Hepatocyte (in vitro differentiated cells): ENCODE measurements around the gene RTN4R. TPM values are rescaled to one million over a fixed set of nuclear protein-coding genes. Genes with fewer than 3 reads are reported as not detected.

Source experiments
- DNase-seq: peaks from one replicate; pipeline ENCODE4 v3.0.0-alpha.2; 2016; ENCODE audit warnings: low spot score
- H2AFZ ChIP-seq: fragments of 200-600 bp; sonication (generic); 2 replicates; pipeline ENCODE4 v1.6.0; 2016; ENCODE audit warnings: antibody characterized with exemption, mild to moderate bottlenecking
- H3K27ac ChIP-seq: fragments of 200-600 bp; sonication (generic); 2 replicates; pipeline ENCODE4 v1.5.1; 2016; ENCODE audit warnings: mild to moderate bottlenecking
- H3K27me3 ChIP-seq: fragments of 200-600 bp; sonication (generic); 2 replicates; pipeline ENCODE4 v1.6.1; 2016
- H3K36me3 ChIP-seq: fragments of 200-600 bp; sonication (generic); replicated peaks from 2 replicates; pipeline ENCODE4 v1.5.1; 2016; ENCODE audit warnings: low read depth; ENCODE audit not compliant: insufficient read depth
- H3K4me1 ChIP-seq: fragments of 200-600 bp; sonication (generic); 2 replicates; pipeline ENCODE4 v1.5.1; 2016; ENCODE audit warnings: mild to moderate bottlenecking, moderate library complexity; ENCODE audit not compliant: insufficient read depth
- H3K4me2 ChIP-seq: fragments of 200-600 bp; sonication (generic); 2 replicates; pipeline ENCODE4 v1.6.0; 2016
- H3K4me3 ChIP-seq: fragments of 200-600 bp; sonication (generic); 2 replicates; pipeline ENCODE4 v1.5.1; 2016; ENCODE audit warnings: mild to moderate bottlenecking
- H3K79me2 ChIP-seq: fragments of 200-600 bp; sonication (generic); 2 replicates; pipeline ENCODE4 v1.6.0; 2017; ENCODE audit warnings: mild to moderate bottlenecking
- H3K9me2 ChIP-seq: fragments of 200-600 bp; sonication (generic); replicated peaks from 2 replicates; pipeline ENCODE4 v1.6.0; 2017; ENCODE audit warnings: mild to moderate bottlenecking; ENCODE audit not compliant: insufficient read depth
- H3K9me3 ChIP-seq: fragments of 200-600 bp; sonication (generic); 2 replicates; pipeline ENCODE4 v1.5.1; 2016; ENCODE audit warnings: low read depth, mild to moderate bottlenecking
- H4K20me1 ChIP-seq: fragments of 200-600 bp; sonication (generic); 2 replicates; pipeline ENCODE4 v1.6.0; 2016; ENCODE audit warnings: mild to moderate bottlenecking; ENCODE audit not compliant: insufficient read depth, poor library complexity, severe bottlenecking
- EZH2 ChIP-seq: fragments of 200-600 bp; sonication (generic); IDR thresholded peaks from 2 replicates; pipeline ENCODE4 v1.6.1; 2016; ENCODE audit warnings: antibody characterized with exemption, mild to moderate bottlenecking, borderline replicate concordance
- EZH2phosphoT487 ChIP-seq: fragments of 200-600 bp; sonication (generic); IDR thresholded peaks from one replicate; pipeline ENCODE4 v1.6.1; 2018; ENCODE audit warnings: antibody characterized with exemption, mild to moderate bottlenecking, low read depth, moderate library complexity; ENCODE audit not compliant: unreplicated experiment, severe bottlenecking
- WGBS: methylation state at CpG from one replicate; pipeline ENCODE4 v1.1.6; 2016; ENCODE audit warnings: low lambda C conversion rate; ENCODE audit errors: missing lambda C conversion rate; 5-methylcytosine and 5-hydroxymethylcytosine counted together
- polyA plus RNA-seq: library from polyadenylated mRNA; unstranded; fragments of >200 nt; fragmentation: Nextera tagmentation; extraction: Ambion mirVana; gene quantifications from 2 replicates; pipeline ENCODE4 v1.2.1, GENCODE V29; 2016
- total RNA-seq: library from RNA; depleted of rRNA; stranded (reverse); fragments of >200 nt; gene quantifications from 2 replicates; pipeline ENCODE4 v1.2.3, GENCODE V29; 2014
- TF ChIP-seq, protein P1 (sequence below): fragments of 200-600 bp; sonication (generic); IDR thresholded peaks from 2 replicates; pipeline ENCODE4 v1.5.1; 2016; ENCODE audit warnings: antibody characterized with exemption, mild to moderate bottlenecking; ENCODE audit not compliant: poor library complexity

The RTN4R gene
- total and polyA plus RNA-seq, 2 experiments from 2014 or later = 7.9 to 16.9 TPM

DNA sequence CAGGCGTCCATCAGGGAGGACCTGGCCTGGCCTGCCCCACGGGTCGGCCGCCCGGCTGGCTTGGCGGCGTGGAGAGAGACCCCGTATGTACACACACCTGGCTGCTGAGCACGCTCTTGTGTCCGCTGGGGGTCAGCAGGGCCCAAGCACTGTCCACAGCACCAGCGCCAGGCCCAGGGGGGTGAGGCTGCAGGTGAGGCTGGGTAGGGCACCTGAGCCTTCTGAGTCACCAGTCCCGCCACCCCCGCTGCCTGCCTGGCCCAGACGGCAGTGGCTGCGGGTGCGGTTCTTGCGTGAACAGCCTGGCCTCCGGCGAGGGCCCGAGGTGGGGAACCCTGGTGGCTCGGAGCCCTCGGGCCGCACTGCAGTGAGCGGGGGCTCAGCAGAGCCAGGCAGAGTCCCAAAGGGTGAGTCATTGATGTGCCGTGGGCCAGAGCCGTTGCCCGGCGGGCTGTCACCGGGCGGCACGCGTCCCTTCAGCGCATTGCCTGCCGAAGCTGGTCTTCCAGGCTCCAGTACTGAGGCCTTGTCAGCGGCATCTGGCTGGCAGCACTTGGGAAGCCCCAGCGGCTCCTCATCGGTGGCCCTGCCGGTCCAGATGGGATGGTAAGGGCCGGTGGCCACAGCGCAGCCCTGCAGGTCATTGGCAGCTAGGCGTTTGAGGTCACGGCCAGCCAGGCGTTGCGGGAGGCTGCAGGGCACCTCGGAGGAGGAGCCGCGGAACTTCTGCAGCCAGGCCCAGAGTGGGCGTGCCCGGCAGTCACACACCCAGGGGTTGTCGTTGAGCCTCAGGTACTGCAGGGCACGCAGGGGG, 26.3 kb downstream of the RTN4R start:
- no peak overlapping the region for H3K4me3 ChIP-seq
- no peak for DNase-seq
- H3K9me3 ChIP-seq = no peaks in the 10 kb centered on the region
- WGBS = 97% methylated on average over 49 of the region's 51 CpGs
- H3K9me2 ChIP-seq = no peaks in the 10 kb centered on the region
- no peak overlapping the region for H3K4me2 ChIP-seq
- H3K27ac ChIP-seq = no peak overlapping the region
- peaks cover 33% of the 10 kb centered on the region for H3K4me1 ChIP-seq
- H3K79me2 ChIP-seq = no peaks in the 10 kb centered on the region
- no peak overlapping the region for H2AFZ ChIP-seq
- H4K20me1 ChIP-seq = no peaks in the 10 kb centered on the region
- H3K27me3 ChIP-seq = no peaks in the 10 kb centered on the region
- no peak for TF ChIP-seq EZH2
- no peak for TF ChIP-seq EZH2phosphoT487
- TF ChIP-seq, protein P1, sequence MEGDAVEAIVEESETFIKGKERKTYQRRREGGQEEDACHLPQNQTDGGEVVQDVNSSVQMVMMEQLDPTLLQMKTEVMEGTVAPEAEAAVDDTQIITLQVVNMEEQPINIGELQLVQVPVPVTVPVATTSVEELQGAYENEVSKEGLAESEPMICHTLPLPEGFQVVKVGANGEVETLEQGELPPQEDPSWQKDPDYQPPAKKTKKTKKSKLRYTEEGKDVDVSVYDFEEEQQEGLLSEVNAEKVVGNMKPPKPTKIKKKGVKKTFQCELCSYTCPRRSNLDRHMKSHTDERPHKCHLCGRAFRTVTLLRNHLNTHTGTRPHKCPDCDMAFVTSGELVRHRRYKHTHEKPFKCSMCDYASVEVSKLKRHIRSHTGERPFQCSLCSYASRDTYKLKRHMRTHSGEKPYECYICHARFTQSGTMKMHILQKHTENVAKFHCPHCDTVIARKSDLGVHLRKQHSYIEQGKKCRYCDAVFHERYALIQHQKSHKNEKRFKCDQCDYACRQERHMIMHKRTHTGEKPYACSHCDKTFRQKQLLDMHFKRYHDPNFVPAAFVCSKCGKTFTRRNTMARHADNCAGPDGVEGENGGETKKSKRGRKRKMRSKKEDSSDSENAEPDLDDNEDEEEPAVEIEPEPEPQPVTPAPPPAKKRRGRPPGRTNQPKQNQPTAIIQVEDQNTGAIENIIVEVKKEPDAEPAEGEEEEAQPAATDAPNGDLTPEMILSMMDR = no peak
- no peaks in the 10 kb centered on the region for H3K36me3 ChIP-seq

DNA sequence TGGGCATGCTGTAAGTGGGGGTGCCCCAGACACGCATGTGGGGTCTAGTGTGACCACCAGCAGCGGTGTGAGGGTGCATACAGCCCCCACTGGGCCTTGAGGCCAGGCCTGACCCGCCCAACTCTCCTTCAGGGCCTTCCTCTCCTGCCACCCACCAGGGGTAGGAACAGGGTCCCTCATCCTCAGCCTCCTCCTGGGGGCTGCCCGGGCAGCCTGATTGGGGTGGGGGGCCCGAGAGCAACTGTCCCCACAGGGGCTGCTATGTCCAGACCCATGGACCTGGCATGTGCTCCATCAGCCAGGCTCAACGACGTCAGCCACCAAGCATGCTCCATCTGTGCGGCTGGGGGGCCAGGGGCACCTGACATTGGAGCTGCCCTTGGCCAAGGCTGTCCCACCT, 27.2 kb downstream of the RTN4R start:
- no peak for DNase-seq
- H3K27me3 ChIP-seq = no peaks in the 10 kb centered on the region
- H3K27ac ChIP-seq = no peak overlapping the region
- TF ChIP-seq, protein P1 = no peak
- TF ChIP-seq EZH2phosphoT487 = no peak
- peaks cover 33% of the 10 kb centered on the region for H3K4me1 ChIP-seq
- H3K4me2 ChIP-seq = no peak overlapping the region
- H4K20me1 ChIP-seq = no peaks in the 10 kb centered on the region
- no peaks in the 10 kb centered on the region for H3K36me3 ChIP-seq
- H3K79me2 ChIP-seq = no peaks in the 10 kb centered on the region
- H3K9me2 ChIP-seq = no peaks in the 10 kb centered on the region
- no peak overlapping the region for H2AFZ ChIP-seq
- WGBS = 88% methylated on average over 8 of the region's 8 CpGs
- H3K4me3 ChIP-seq = no peak overlapping the region
- H3K9me3 ChIP-seq = no peaks in the 10 kb centered on the region

DNA sequence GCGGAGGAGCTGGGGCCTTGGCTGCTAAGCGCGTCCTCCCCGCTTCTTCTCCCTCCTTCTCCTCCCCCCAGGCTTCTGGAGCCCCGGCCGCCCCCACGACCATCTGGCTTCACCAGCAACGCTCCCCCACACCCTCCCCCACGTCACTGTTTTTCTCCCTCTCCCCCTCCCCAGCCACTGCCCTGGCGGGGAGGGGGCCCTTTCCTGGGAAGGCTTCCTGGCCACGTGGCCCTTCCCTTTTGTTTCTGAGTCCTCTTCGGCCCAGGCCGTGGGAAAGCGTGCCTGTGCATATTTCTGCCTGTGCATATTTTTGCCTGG, 27.7 kb downstream of the RTN4R start:
- H3K27me3 ChIP-seq = no peaks in the 10 kb centered on the region
- H3K4me3 ChIP-seq = no peak overlapping the region
- no peak overlapping the region for H3K27ac ChIP-seq
- H3K9me2 ChIP-seq = no peaks in the 10 kb centered on the region
- no peak for TF ChIP-seq EZH2
- H3K9me3 ChIP-seq = no peaks in the 10 kb centered on the region
- 25% methylated on average over 5 of the region's 14 CpGs for WGBS
- H4K20me1 ChIP-seq = no peaks in the 10 kb centered on the region
- peaks cover 35% of the 10 kb centered on the region for H3K4me1 ChIP-seq
- H2AFZ ChIP-seq = no peak overlapping the region
- H3K36me3 ChIP-seq = no peaks in the 10 kb centered on the region
- H3K4me2 ChIP-seq = no peak overlapping the region
- DNase-seq = peak; percentile 40
- no peaks in the 10 kb centered on the region for H3K79me2 ChIP-seq

DNA sequence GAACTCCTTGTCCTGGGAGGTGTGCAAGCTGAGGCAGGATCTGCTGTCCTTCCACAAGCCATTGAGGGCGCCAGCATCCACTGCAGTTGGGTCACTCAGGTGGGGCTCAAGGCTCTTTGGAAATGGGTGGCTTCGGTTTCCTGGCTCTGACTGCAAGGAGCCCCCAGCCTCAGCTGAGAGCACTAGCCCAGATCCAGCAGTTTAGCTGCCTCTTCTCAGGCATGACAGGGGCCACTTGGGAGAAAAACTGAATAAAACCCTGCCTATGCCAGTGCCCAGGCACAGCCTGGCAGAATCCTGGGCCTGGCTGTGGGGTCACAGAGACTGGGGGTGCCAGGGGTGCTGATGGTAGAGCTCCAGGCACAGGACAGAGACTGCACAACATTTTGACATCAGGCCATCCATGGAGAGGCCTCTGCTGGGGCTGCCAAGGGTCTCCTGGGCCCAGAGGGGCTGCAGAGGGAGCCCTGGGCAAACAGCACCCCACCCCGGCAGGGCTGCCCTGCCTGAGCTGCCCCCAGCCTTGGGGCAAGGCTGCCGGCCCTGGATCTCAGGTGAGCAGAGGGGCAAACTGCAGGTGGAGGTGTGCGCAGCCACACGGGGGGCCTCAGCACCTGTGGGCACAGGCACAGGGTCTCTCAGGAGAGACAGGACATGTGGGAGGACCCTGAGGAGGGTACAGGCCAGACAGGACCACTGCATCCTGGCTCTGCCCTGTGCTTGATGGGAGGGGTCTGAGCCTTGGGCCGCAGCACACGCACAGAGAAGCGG, 28.3 kb downstream of the RTN4R start:
- no peak for DNase-seq
- Histone ChIP-seq H3K4me3 (no peak overlapping the region), H3K27ac (peak overlapping the region; percentile 16), H3K4me2 (no peak overlapping the region), H3K27me3 (no peaks in the 10 kb centered on the region), H3K4me1 (peaks cover 35% of the 10 kb centered on the region), H4K20me1 (no peaks in the 10 kb centered on the region), H3K9me3 (no peaks in the 10 kb centered on the region), H3K36me3 (no peaks in the 10 kb centered on the region), H3K79me2 (no peaks in the 10 kb centered on the region), H3K9me2 (no peaks in the 10 kb centered on the region), H2AFZ (no peak overlapping the region)
- WGBS = 81% methylated on average over 7 of the region's 9 CpGs
- TF ChIP-seq, protein P1 = no peak
- TF ChIP-seq EZH2 = no peak
- no peak for TF ChIP-seq EZH2phosphoT487
